Muscle of leg (tissue), 11 donors: ENCODE data around the gene NUP133. TPM values are rescaled to one million over a fixed set of nuclear protein-coding genes. Genes with fewer than 3 reads are reported as not detected.

Experiments used
- DNase-seq: peaks from one replicate; pipeline ENCODE4 v3.0.0; 2013
- H3K27ac ChIP-seq: one replicate; pipeline ENCODE4 v1.5.1; 2013; ENCODE audit warnings: mild to moderate bottlenecking, low read length, control low read depth
- H3K27me3 ChIP-seq: one replicate; pipeline ENCODE4 v1.6.1; 2013; ENCODE audit warnings: low read length; ENCODE audit not compliant: control insufficient read depth, insufficient read depth
- H3K36me3 ChIP-seq: one replicate; pipeline ENCODE4 v1.6.1; 2013; ENCODE audit warnings: low read length; ENCODE audit not compliant: control insufficient read depth, insufficient read depth
- H3K4me1 ChIP-seq: one replicate; pipeline ENCODE4 v1.6.1; 2013; ENCODE audit warnings: low read length; ENCODE audit not compliant: control insufficient read depth, insufficient read depth
- H3K4me3 ChIP-seq: one replicate; pipeline ENCODE4 v1.5.1; 2013; ENCODE audit warnings: low read length, control low read depth
- H3K9me3 ChIP-seq: replicated peaks from 2 replicates; pipeline ENCODE4 v1.6.1; 2013; ENCODE audit warnings: low read depth, low read length; ENCODE audit not compliant: control insufficient read depth
- WGBS: methylation state at CpG from one replicate; pipeline ENCODE4 v1.1.5; 2013; ENCODE audit warnings: missing lambda C conversion rate; ENCODE audit not compliant: insufficient coverage; 5-methylcytosine and 5-hydroxymethylcytosine counted together
- polyA plus RNA-seq, 8 donors: library from polyadenylated mRNA; unstranded; fragments of 120-200 nt; gene quantifications; one replicate each; pipeline versions ENCODE4 v1.2.1 to v1.2.3, GENCODE V29; 2013; ENCODE audit warnings: inconsistent platforms in 1 of 8, low replicate concordance in 1 of 8; ENCODE audit not compliant: insufficient read length in 8 of 8, insufficient read depth in 1 of 8
- total RNA-seq: library from RNA; stranded (reverse); fragments of 120-200 nt; gene quantifications from one replicate; pipeline ENCODE4 v1.2.4, GENCODE V29; 2013

The NUP133 gene
- total and polyA plus RNA-seq, 9 donors, result 22.9 to 33.3 (median 28.2) TPM

DNA sequence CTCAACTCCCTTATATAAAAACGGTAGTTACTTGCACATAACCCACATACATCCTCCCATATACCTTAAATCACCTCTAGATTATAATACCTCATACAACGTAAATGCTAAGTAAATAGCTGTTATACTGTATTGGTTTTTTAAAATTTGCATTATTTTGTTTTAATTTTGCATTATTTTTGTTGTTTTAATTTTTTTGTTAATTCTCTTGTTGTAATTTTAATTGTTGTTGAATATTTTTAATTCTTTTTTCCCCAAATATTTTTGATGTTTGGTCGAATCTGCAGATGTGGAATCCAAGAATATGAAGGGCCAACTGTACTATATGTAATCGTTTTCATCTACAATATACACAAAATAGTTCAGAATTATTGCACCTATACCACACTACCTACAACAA lies 50.7 kb downstream of the NUP133 start:
- no peak for DNase-seq
- Histone ChIP-seq H3K27me3 (no peaks in the 10 kb centered on the region), H3K9me3 (no peaks in the 10 kb centered on the region), H3K4me1 (no peaks in the 10 kb centered on the region), H3K4me3 (no peak overlapping the region), H3K27ac (no peak overlapping the region), H3K36me3 (peaks cover 27% of the 10 kb centered on the region)
- no CpG with 5 or more reads among the region's 4 CpGs for WGBS

GRCh38 chr1:229456016-229456415 lies 52.1 kb downstream of the NUP133 start:
- no peak overlapping the region for H3K27ac ChIP-seq
- no peak overlapping the region for H3K4me3 ChIP-seq
- no peaks in the 10 kb centered on the region for H3K27me3 ChIP-seq
- peaks cover 28% of the 10 kb centered on the region for H3K36me3 ChIP-seq
- no peaks in the 10 kb centered on the region for H3K9me3 ChIP-seq
- WGBS, result no CpG with 5 or more reads among the region's 3 CpGs
- H3K4me1 ChIP-seq, result no peaks in the 10 kb centered on the region
- DNase-seq, result no peak

- Histone ChIP-seq H3K9me3 (no peaks in the 10 kb centered on the region), H3K27me3 (no peaks in the 10 kb centered on the region), H3K36me3 (peaks cover 15% of the 10 kb centered on the region), H3K4me1 (no peaks in the 10 kb centered on the region), H3K27ac (no peak overlapping the region), H3K4me3 (no peak overlapping the region)
- DNase-seq, result no peak
- 100% methylated on average over 1 of the region's 4 CpGs for WGBS
Observed at GRCh38 chr1:229454056-229454455, 54.1 kb downstream of the NUP133 start.

- no CpG with 5 or more reads among the region's 5 CpGs for WGBS
- Histone ChIP-seq H3K4me3 (no peak overlapping the region), H3K27me3 (no peaks in the 10 kb centered on the region), H3K36me3 (peaks cover 22% of the 10 kb centered on the region), H3K27ac (no peak overlapping the region), H3K9me3 (no peaks in the 10 kb centered on the region), H3K4me1 (no peaks in the 10 kb centered on the region)
- DNase-seq, result peak; percentile 41
Observed at GRCh38 chr1:229452956-229453801, 55.0 kb downstream of the NUP133 start.

- H3K36me3 ChIP-seq, result peaks cover 33% of the 10 kb centered on the region
- no peak for DNase-seq
- WGBS, result no CpG with 5 or more reads among the region's 2 CpGs
Observed at GRCh38 chr1:229448845-229449244, 59.3 kb downstream of the NUP133 start.

DNA sequence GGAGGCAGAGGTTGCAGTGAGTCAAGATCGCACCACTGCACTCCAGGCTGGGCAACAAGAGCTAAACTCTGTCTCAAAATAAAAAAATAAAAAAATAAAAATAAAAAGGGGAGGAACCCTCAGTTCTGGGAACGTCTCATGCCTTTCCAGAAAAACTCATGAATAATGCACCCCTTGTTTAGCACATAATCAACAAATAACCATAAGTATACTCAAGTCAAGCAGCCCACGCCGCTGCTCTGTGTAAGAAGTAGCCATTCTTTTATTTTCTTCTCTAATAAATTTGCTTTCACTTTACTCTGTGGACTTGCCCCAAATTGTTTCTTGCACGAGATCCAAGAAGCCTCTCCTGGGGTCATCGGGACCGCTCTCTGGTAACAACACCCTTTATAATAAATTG lies 59.8 kb downstream of the NUP133 start:
- Histone ChIP-seq H3K27me3 (no peaks in the 10 kb centered on the region), H3K27ac (no peak overlapping the region), H3K4me1 (no peaks in the 10 kb centered on the region), H3K36me3 (peaks cover 36% of the 10 kb centered on the region), H3K9me3 (no peaks in the 10 kb centered on the region), H3K4me3 (no peak overlapping the region)
- no peak for DNase-seq
- WGBS, result no CpG with 5 or more reads among the region's 7 CpGs

More at GRCh38 chr1:229448845-229449244, 59.3 kb downstream of the NUP133 start:
- H3K27me3 ChIP-seq, result no peaks in the 10 kb centered on the region
- no peak overlapping the region for H3K27ac ChIP-seq
- no peaks in the 10 kb centered on the region for H3K9me3 ChIP-seq
- H3K4me1 ChIP-seq, result no peaks in the 10 kb centered on the region
- H3K4me3 ChIP-seq, result no peak overlapping the region

GRCh38 chr1:229447809-229448252 lies 60.3 kb downstream of the NUP133 start:
- 98% methylated on average over 8 of the region's 11 CpGs for WGBS

GRCh38 chr1:229445828-229446227 lies 62.3 kb downstream of the NUP133 start:
- Histone ChIP-seq H3K27me3 (no peaks in the 10 kb centered on the region), H3K9me3 (no peaks in the 10 kb centered on the region), H3K27ac (no peak overlapping the region), H3K4me3 (no peak overlapping the region), H3K4me1 (no peaks in the 10 kb centered on the region), H3K36me3 (peaks cover 36% of the 10 kb centered on the region)
- no peak for DNase-seq
- 100% methylated on average over 1 of the region's 4 CpGs for WGBS

More at GRCh38 chr1:229447809-229448252, 60.3 kb downstream of the NUP133 start:
- DNase-seq, result no peak
- H3K36me3 ChIP-seq, result peaks cover 40% of the 10 kb centered on the region
- H3K27me3 ChIP-seq, result no peaks in the 10 kb centered on the region
- no peak overlapping the region for H3K4me3 ChIP-seq
- H3K27ac ChIP-seq, result no peak overlapping the region
- no peaks in the 10 kb centered on the region for H3K9me3 ChIP-seq
- no peaks in the 10 kb centered on the region for H3K4me1 ChIP-seq

DNA sequence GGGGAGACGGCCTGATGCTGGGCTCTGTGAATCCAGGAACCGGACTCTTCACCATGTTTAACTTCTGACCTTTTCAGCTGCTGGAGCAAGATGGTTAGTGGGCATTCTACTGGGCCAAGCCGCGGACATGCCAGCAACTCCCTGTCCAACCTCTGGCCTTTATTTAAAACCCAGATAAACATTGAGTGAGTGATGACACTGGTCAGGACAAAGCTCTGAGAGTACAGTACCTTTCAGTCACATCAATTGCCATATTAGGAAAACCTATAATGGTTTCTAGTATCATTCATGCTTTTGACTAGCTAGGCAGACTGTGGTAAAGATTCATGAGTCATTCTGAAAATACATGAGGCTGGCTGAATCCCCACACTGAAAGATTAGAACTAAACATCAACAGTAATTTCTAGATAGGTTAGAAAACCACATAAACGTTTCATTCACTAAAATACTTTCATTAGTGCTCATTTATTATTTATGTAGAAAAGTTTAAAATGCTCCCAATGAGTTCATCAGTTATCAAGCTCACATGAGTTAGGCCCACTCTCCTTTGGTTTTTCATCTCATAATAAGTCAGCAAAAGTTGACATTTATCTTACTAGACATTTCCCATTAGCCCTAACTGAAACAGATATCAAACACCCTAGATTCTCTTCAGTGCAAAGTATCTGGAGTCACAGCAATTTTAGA lies 67.1 kb downstream of the NUP133 start:
- 70% methylated on average over 2 of the region's 5 CpGs for WGBS
- peaks cover 9% of the 10 kb centered on the region for H3K27me3 ChIP-seq
- DNase-seq, result no peak
- peak overlapping the region; percentile 17 for H3K27ac ChIP-seq
- H3K9me3 ChIP-seq, result no peaks in the 10 kb centered on the region
- H3K4me3 ChIP-seq, result no peak overlapping the region
- H3K36me3 ChIP-seq, result peaks cover 23% of the 10 kb centered on the region
- H3K4me1 ChIP-seq, result peaks cover 3% of the 10 kb centered on the region

DNA sequence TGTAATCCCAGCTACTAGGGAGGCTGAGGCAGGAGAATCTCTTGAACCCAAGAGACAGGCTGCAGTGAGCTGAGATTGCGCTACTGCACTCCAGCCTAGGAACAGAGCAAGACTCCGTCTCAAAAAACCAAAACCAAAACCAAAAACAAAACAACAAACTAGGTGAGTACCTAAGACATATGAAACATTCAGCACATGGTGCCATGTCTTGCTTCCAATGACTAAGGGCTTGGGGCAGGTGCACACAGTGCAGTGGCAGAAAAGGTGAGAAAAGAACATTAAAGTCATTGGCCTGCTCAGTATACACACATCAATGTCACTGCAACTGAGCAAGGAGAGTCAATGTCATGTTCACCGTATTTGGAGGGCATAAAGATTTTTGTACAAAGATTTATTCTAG lies 70.1 kb downstream of the NUP133 start:
- H3K4me1 ChIP-seq, result peaks cover 16% of the 10 kb centered on the region

More for the DNA sequence above, 70.1 kb downstream of the NUP133 start:
- Histone ChIP-seq H3K27ac (no peak overlapping the region), H3K9me3 (no peaks in the 10 kb centered on the region), H3K36me3 (peaks cover 13% of the 10 kb centered on the region), H3K4me3 (no peak overlapping the region), H3K27me3 (peaks cover 35% of the 10 kb centered on the region)
- no CpG with 5 or more reads among the region's 3 CpGs for WGBS
- no peak for DNase-seq
